Measurements from ENCODE around the gene CNOT1. TPM values are rescaled to one million over a fixed set of nuclear protein-coding genes. Genes with fewer than 3 reads are reported as not detected.
A peak's percentile ranks its signal among the peaks of the same experiment; 100 is the strongest.
"Not testable (repeated sequence)": the region's sequence is repeated elsewhere in the genome, so short reads cannot be mapped to it uniquely, and the experiment has no call there.

The CNOT1 gene
- total RNA-seq, 1 donor from 2014 or later, result 157 TPM

GRCh38 chr16:58582971-58583765 is 46.5 kb downstream of the CNOT1 start:
- DNase-seq (ENCODE audit: low read depth, low spot score), result peak; percentile 13

GRCh38 chr16:58582133-58582532 is 47.5 kb downstream of the CNOT1 start:
- no peak for DNase-seq (ENCODE audit: low read depth, low spot score)

- DNase-seq (ENCODE audit: low read depth, low spot score), result no peak
Observed at GRCh38 chr16:58579587-58579986, 50.0 kb downstream of the CNOT1 start.

- DNase-seq (ENCODE audit: low read depth, low spot score), result no peak
Observed at GRCh38 chr16:58578642-58579041, 51.0 kb downstream of the CNOT1 start.

- DNase-seq (ENCODE audit: low read depth, low spot score), result no peak
Observed at GRCh38 chr16:58577141-58577540, 52.5 kb downstream of the CNOT1 start.

GRCh38 chr16:58574895-58575294 is 54.7 kb downstream of the CNOT1 start:
- no peak for DNase-seq (ENCODE audit: low read depth, low spot score)

GRCh38 chr16:58565697-58566096 is 63.9 kb downstream of the CNOT1 start:
- DNase-seq (ENCODE audit: low read depth, low spot score), result not testable (repeated sequence)

- no peak for DNase-seq (ENCODE audit: low read depth, low spot score)
Observed at GRCh38 chr16:58563775-58564174, 65.9 kb downstream of the CNOT1 start.

GRCh38 chr16:58563235-58563634 is 66.4 kb downstream of the CNOT1 start:
- DNase-seq (ENCODE audit: low read depth, low spot score), result peak; percentile 3

- no peak for DNase-seq (ENCODE audit: low read depth, low spot score)
Observed at GRCh38 chr16:58556678-58557077, 72.9 kb downstream of the CNOT1 start.

GRCh38 chr16:58551496-58551895 is 78.1 kb downstream of the CNOT1 start:
- DNase-seq (ENCODE audit: low read depth, low spot score), result no peak

GRCh38 chr16:58548378-58548777 is 81.2 kb downstream of the CNOT1 start:
- DNase-seq (ENCODE audit: low read depth, low spot score), result no peak

GRCh38 chr16:58543685-58544084 is 85.9 kb downstream of the CNOT1 start:
- DNase-seq (ENCODE audit: low read depth, low spot score), result no peak

GRCh38 chr16:58542291-58542690 is 87.3 kb downstream of the CNOT1 start:
- no peak for DNase-seq (ENCODE audit: low read depth, low spot score)

- DNase-seq (ENCODE audit: low read depth, low spot score), result no peak
Observed at GRCh38 chr16:58541711-58542110, 87.9 kb downstream of the CNOT1 start.

GRCh38 chr16:58537124-58537906 is 92.3 kb downstream of the CNOT1 start:
- no peak for DNase-seq (ENCODE audit: low read depth, low spot score)

- DNase-seq (ENCODE audit: low read depth, low spot score), result no peak
Observed at GRCh38 chr16:58536278-58536677, 93.3 kb downstream of the CNOT1 start.

- no peak for DNase-seq (ENCODE audit: low read depth, low spot score)
Observed at GRCh38 chr16:58535100-58535499, 94.5 kb downstream of the CNOT1 start.

- no peak for DNase-seq (ENCODE audit: low read depth, low spot score)
Observed at GRCh38 chr16:58533751-58534470, 95.7 kb downstream of the CNOT1 start.

- no peak for DNase-seq (ENCODE audit: low read depth, low spot score)
Observed at GRCh38 chr16:58532414-58532813, 97.2 kb downstream of the CNOT1 start.

GRCh38 chr16:58530179-58530578 is 99.4 kb downstream of the CNOT1 start:
- no peak for DNase-seq (ENCODE audit: low read depth, low spot score)

GRCh38 chr16:58519707-58520106 is 109.9 kb downstream of the CNOT1 start:
- no peak for DNase-seq (ENCODE audit: low read depth, low spot score)
